GDM1 (cell line): ENCODE results near the gene LIPA.
"Not testable (repeated sequence)": the region's sequence is repeated elsewhere in the genome, so short reads cannot be mapped to it uniquely, and the experiment has no call there.

Experiments
- DNase-seq: peaks from one replicate; lab custom pipeline; 2025; lab: John Stamatoyannopoulos, UW

LIPA gene

GRCh38 chr10:89207801-89208551, 43.6 kb downstream of the LIPA start:
- peak; percentile 3 for DNase-seq

- DNase-seq = no peak
Measured at GRCh38 chr10:89207181-89207800, 44.3 kb downstream of the LIPA start, which contains the start of gene CH25H. TSS of gene CH25H (minus strand) at chr10:89207317. CDS start at chr10:89207292, 25 bp downstream.

GRCh38 chr10:89206402-89207180, 45.0 kb downstream of the LIPA start:
- DNase-seq = no peak

- no peak for DNase-seq
Measured at GRCh38 chr10:89204621-89205185, 46.9 kb downstream of the LIPA start.

GRCh38 chr10:89203237-89203636, 48.3 kb downstream of the LIPA start:
- DNase-seq = no peak

GRCh38 chr10:89202033-89202425, 49.5 kb downstream of the LIPA start:
- DNase-seq = no peak

GRCh38 chr10:89201345-89202032, 50.1 kb downstream of the LIPA start:
- no peak for DNase-seq

- no peak for DNase-seq
Measured at GRCh38 chr10:89197473-89197872, 54.1 kb downstream of the LIPA start.

- not testable (repeated sequence) for DNase-seq
Measured at GRCh38 chr10:89191301-89191700, 60.3 kb downstream of the LIPA start.

GRCh38 chr10:89189211-89189734, 62.3 kb downstream of the LIPA start:
- DNase-seq = no peak

GRCh38 chr10:89185658-89186057, 65.9 kb downstream of the LIPA start:
- DNase-seq = no peak

GRCh38 chr10:89184638-89185037, 66.9 kb downstream of the LIPA start:
- DNase-seq = no peak

- no peak for DNase-seq
Measured at GRCh38 chr10:89183571-89183970, 68.0 kb downstream of the LIPA start.

GRCh38 chr10:89182894-89183293, 68.7 kb downstream of the LIPA start:
- no peak for DNase-seq

GRCh38 chr10:89175816-89176215, 75.8 kb downstream of the LIPA start:
- no peak for DNase-seq

GRCh38 chr10:89173075-89173474, 78.5 kb downstream of the LIPA start:
- DNase-seq = no peak

- DNase-seq = no peak
Measured at GRCh38 chr10:89171996-89172395, 79.6 kb downstream of the LIPA start.

- DNase-seq = no peak
Measured at GRCh38 chr10:89171263-89171872, 80.2 kb downstream of the LIPA start.

GRCh38 chr10:89168354-89168900, 83.1 kb downstream of the LIPA start:
- DNase-seq = not testable (repeated sequence)

- DNase-seq = no peak
Measured at GRCh38 chr10:89167915-89168314, 83.7 kb downstream of the LIPA start.

GRCh38 chr10:89165923-89166322, 85.7 kb downstream of the LIPA start:
- no peak for DNase-seq
